Heart right ventricle (tissue), 16 donors: ENCODE data around the gene KCNH1. TPM values are rescaled to one million over a fixed set of nuclear protein-coding genes. Genes with fewer than 3 reads are reported as not detected.

Experiments
- ATAC-seq, 8 donors: fragments of 200-7000 bp; cut with Tn5 transposase; one replicate each; pipeline ENCODE4 v1.9.1; 2020; ENCODE audit warnings: mild to moderate bottlenecking in 8 of 8, moderate library complexity in 8 of 8, moderate number of reproducible peaks in 1 of 8
- DNase-seq, 2 donors: peaks; one replicate each; pipeline ENCODE4 v3.0.0-alpha.2; 2020
- H3K27ac ChIP-seq, 10 donors: fragments of 200-600 bp; sonication (generic) in 2 of 10; one replicate each; pipeline versions ENCODE4 v1.5.0 to v1.8.0; 2020 to 2022; ENCODE audit warnings: mild to moderate bottlenecking in 3 of 10
- H3K27me3 ChIP-seq, 7 donors: fragments of 200-600 bp; one replicate each; pipeline ENCODE4 v1.8.0; 2021 to 2022; ENCODE audit warnings: mild to moderate bottlenecking in 2 of 7
- H3K36me3 ChIP-seq, 9 donors: fragments of 200-600 bp; sonication (generic) in 1 of 9; one replicate each; pipeline versions ENCODE4 v1.5.0 to v1.8.0; 2020 to 2022; ENCODE audit warnings: mild to moderate bottlenecking in 2 of 9
- H3K4me1 ChIP-seq, 9 donors: fragments of 200-600 bp; sonication (generic) in 1 of 9; one replicate each; pipeline versions ENCODE4 v1.5.0 to v1.8.0; 2020 to 2022; ENCODE audit warnings: mild to moderate bottlenecking in 4 of 9
- H3K4me3 ChIP-seq, 10 donors: fragments of 200-600 bp; sonication (generic) in 2 of 10; one replicate each; pipeline versions ENCODE4 v1.5.0 to v1.8.0; 2020 to 2022; ENCODE audit warnings: mild to moderate bottlenecking in 7 of 10, moderate library complexity in 2 of 10
- H3K9me3 ChIP-seq, 11 donors: fragments of 200-600 bp in 10 of 11; sonication (generic) in 2 of 11; one replicate each; pipeline versions ENCODE4 v1.5.0 to v1.8.0; 2013 to 2022; ENCODE audit warnings: mild to moderate bottlenecking in 2 of 11, control low read depth in 1 of 11, moderate library complexity in 1 of 11
- CTCF ChIP-seq, 9 donors: fragments of 200-600 bp; sonication (generic) in 2 of 9; IDR thresholded peaks; one replicate each; pipeline versions ENCODE4 v1.5.0 to v1.8.0; 2021 to 2022; ENCODE audit warnings: antibody characterized with exemption in 9 of 9, mild to moderate bottlenecking in 5 of 9, moderate library complexity in 1 of 9
- WGBS, 2 donors: extraction: QIAGEN DNeasy Blood & Tissue Kit; methylation state at CpG; one replicate each; pipeline ENCODE4 v1.1.7; 2013; ENCODE audit warnings: inconsistent platforms in 1 of 2; 5-methylcytosine and 5-hydroxymethylcytosine counted together
- intact Hi-C, 10 donors: fragments of 100-400 bp; cut with DNase I; formaldehyde crosslinking; loops; one replicate each; pipeline versions ENCODE4 v1.11.1 to v1.14.2; 2022
- polyA plus RNA-seq, 2 donors: library from polyadenylated mRNA; stranded (reverse); fragments of 200-250 nt; gene quantifications; one replicate each; pipeline ENCODE4 v1.2.3, GENCODE V29; 2013
- total RNA-seq, 10 donors: library from RNA; stranded (reverse); fragmentation: NEBNext Ultra II Directional in 3 of 10; extraction: Animal tissue kit (Norgen Biotek cat#: 25700) in 3 of 10; gene quantifications; one replicate each; pipeline versions ENCODE4 v1.2.1 to v1.2.4, GENCODE V29; 2021 to 2023
- donor health status: Arrhythmogenic right ventricular cardiomyopathy.
- donor health status: ischemic (EF 13 %, LVEDD 7.1; RV severe dilation, severe dysfunction).
- donor health status: healthy with polysubstance abuse.
- donor health status: DM: no; HTN: yes; CAD: no.
- donor health status: DM: no; HTN: no; CAD: no.
- donor health status: ischemic (EF 25% LVEDD 6.9; RV normal size, moderate dysfunction).
- donor health status: ischemic (EF 25% LVEDD 5.7; RV mildly dilated, moderate dysfunction).
- donor health status: healthy.
- donor health status: DM: yes; HTN: yes; CAD: no.
- donor health status: Ischemic cardiomyopathy.
- donor health status: ischemic (EF 35%, LVEDD 5.7; RV mildly dilated, moderate dysfunction).
- donor health status: nonischemic (EF 11% LVEDD 7.7; RV severe dilation, severe dysfunction).
- donor health status: DM: yes; HTN: yes; CAD: no.
- donor health status: PGD.
- donor health status: ischemic (EF 29% LVEDD 5.4; RV normal size, mild dysfunction).
- donor health status: nonischemic (EF 23%, LVEDD 6.1; RV moderate dilation, normal function).

Gene KCNH1
- total and polyA plus RNA-seq, 12 donors: 0.09 TPM; not detected in 11

- no peak for TF ChIP-seq CTCF (IDR thresholded peaks at IDR 0.05)
Observed at GRCh38 chr1:210697185-210697584, 436.8 kb downstream of the KCNH1 start.

GRCh38 chr1:210696709-210697108 lies 437.2 kb downstream of the KCNH1 start:
- intact Hi-C loops: no loop called here
- Histone ChIP-seq H3K36me3 (no peaks in the 10 kb centered on the region), H3K27me3 (peaks cover 0 to 21% (median 5%) of the 10 kb centered on the region in 7 donors), H3K4me3 (no peak overlapping the region), H3K4me1 (peaks cover 0 to 4% (median 0%) of the 10 kb centered on the region in 9 donors), H3K9me3 (peaks cover 0 to 2% (median 0%) of the 10 kb centered on the region in 11 donors), H3K27ac (no peak overlapping the region)
- DNase-seq (no peak), ATAC-seq (no peak)
- WGBS, 2 donors: 49 to 59% methylated on average over 1 of the region's 1 CpG
- no peak for TF ChIP-seq CTCF (IDR thresholded peaks at IDR 0.05)

More at GRCh38 chr1:210697185-210697584, 436.8 kb downstream of the KCNH1 start:
- 42 to 64% methylated on average over 3 of the region's 3 CpGs for WGBS, 2 donors
- H3K36me3 ChIP-seq: no peaks in the 10 kb centered on the region
- intact Hi-C loops: no loop called here
- ATAC-seq: no peak
- H3K27me3 ChIP-seq: peaks cover 0 to 21% (median 5%) of the 10 kb centered on the region in 7 donors
- peaks cover 0 to 3% (median 0%) of the 10 kb centered on the region in 11 donors for H3K9me3 ChIP-seq
- no peak overlapping the region for H3K4me3 ChIP-seq
- H3K4me1 ChIP-seq: peaks cover 0 to 4% (median 0%) of the 10 kb centered on the region in 9 donors
- no peak overlapping the region for H3K27ac ChIP-seq
- DNase-seq: no peak

DNA sequence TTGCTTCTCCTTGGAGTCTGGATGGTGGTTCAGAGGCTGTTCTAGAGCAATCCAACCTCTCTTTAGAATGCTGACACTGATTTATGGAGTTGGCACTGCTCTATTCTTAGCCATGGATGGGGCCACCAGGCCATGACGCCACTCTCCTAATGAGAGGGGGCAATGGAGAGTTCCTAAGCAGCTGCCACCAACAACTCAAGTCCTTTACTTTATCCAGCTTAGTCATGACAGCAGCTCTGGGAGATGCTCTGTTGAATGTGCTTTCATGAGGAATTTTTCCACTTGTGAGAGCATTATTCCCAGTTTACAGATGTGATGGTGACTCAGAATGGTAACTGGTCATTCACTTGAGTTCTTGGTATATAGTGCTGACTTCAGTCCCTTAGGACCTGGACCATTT lies 438.9 kb downstream of the KCNH1 start:
- ATAC-seq (no peak), DNase-seq (no peak)
- intact Hi-C loops: no loop called here
- H3K27me3 ChIP-seq: peaks cover 0 to 21% (median 5%) of the 10 kb centered on the region in 7 donors
- no peak for TF ChIP-seq CTCF (IDR thresholded peaks at IDR 0.05)
- WGBS, 2 donors: 76 to 83% methylated on average over 1 of the region's 1 CpG
- no peak overlapping the region for H3K27ac ChIP-seq
- H3K4me3 ChIP-seq: no peak overlapping the region
- H3K36me3 ChIP-seq: no peaks in the 10 kb centered on the region
- no peaks in the 10 kb centered on the region for H3K9me3 ChIP-seq
- H3K4me1 ChIP-seq: peaks cover 0 to 4% (median 0%) of the 10 kb centered on the region in 9 donors

- intact Hi-C loops: no loop called here
- H3K4me1 ChIP-seq: peaks cover 0 to 4% (median 0%) of the 10 kb centered on the region in 9 donors
- H3K27me3 ChIP-seq: peaks cover 0 to 21% (median 5%) of the 10 kb centered on the region in 7 donors
- WGBS, 2 donors: 63 to 72% methylated on average over 7 of the region's 7 CpGs
- H3K4me3 ChIP-seq: no peak overlapping the region
- no peak for TF ChIP-seq CTCF (IDR thresholded peaks at IDR 0.05)
- no peaks in the 10 kb centered on the region for H3K36me3 ChIP-seq
- ATAC-seq (no peak), DNase-seq (no peak)
- H3K9me3 ChIP-seq: no peaks in the 10 kb centered on the region
- H3K27ac ChIP-seq: no peak overlapping the region
Observed at GRCh38 chr1:210692796-210693195, 441.2 kb downstream of the KCNH1 start.
